ENCODE data around the gene DHDH. TPM values are rescaled to one million over a fixed set of nuclear protein-coding genes. Genes with fewer than 3 reads are reported as not detected.
A peak's percentile ranks its signal among the peaks of the same experiment; 100 is the strongest.

The DHDH gene
- total and polyA plus RNA-seq, 2 of the 13 experiments (the other 11 are each of a cell fraction or from before 2014, with no cell fraction given), result 0.13 to 0.91 TPM

GRCh38 chr19:48993175-48994034 lies 59.9 kb downstream of the DHDH start, which contains the start of the genes GYS1 and RUVBL2 (continued):
- TF ChIP-seq ZBTB14 (CRISPR knock-in tag; IDR thresholded peaks at IDR 0.05) (no peak), ZNF205 (CRISPR knock-in tag; IDR thresholded peaks at IDR 0.05) (peak; percentile 9; the same call in 1 of the 2 replicates), ZNF530 (CRISPR knock-in tag; IDR thresholded peaks at IDR 0.05; ENCODE audit: low read depth) (no peak), ZNF770 (CRISPR knock-in tag; IDR thresholded peaks at IDR 0.05) (no peak), ETV6 (CRISPR knock-in tag; conservative IDR thresholded peaks at IDR 0.05) (0 out of 2 replicates have a peak, but pooled peaks have one; percentile 45), PRDM10 (CRISPR knock-in tag; IDR thresholded peaks at IDR 0.05; ENCODE audit: low read depth) (no peak), SRSF4 (IDR thresholded peaks at IDR 0.05; ENCODE audit: low read depth, low read length, poor library complexity, severe bottlenecking) (no peak), HMG20B (CRISPR knock-in tag; conservative IDR thresholded peaks at IDR 0.05) (no peak), TBP (CRISPR knock-in tag; IDR thresholded peaks at IDR 0.05) (no peak), ZNF20 (CRISPR knock-in tag; IDR thresholded peaks at IDR 0.05) (no peak), NAIF1 (CRISPR knock-in tag; IDR thresholded peaks at IDR 0.05; ENCODE audit: borderline replicate concordance) (no peak), BRCA1 (CRISPR knock-in tag; IDR thresholded peaks at IDR 0.05) (no peak), ZSCAN31 (CRISPR knock-in tag; IDR thresholded peaks at IDR 0.05; ENCODE audit: low read depth) (no peak), ZNF709 (CRISPR knock-in tag; IDR thresholded peaks at IDR 0.05) (no peak), ZNF333 (CRISPR knock-in tag; IDR thresholded peaks at IDR 0.05; ENCODE audit: borderline replicate concordance) (0 out of 2 replicates have a peak, but pooled peaks have one; percentile 5), ZNF563 (CRISPR knock-in tag; IDR thresholded peaks at IDR 0.05) (peak; percentile 41; the same call in 1 of the 2 replicates), KAT7 (CRISPR knock-in tag; IDR thresholded peaks at IDR 0.05; ENCODE audit: borderline replicate concordance) (no peak), AGO2 (optimal IDR thresholded peaks at IDR 0.05; ENCODE audit: low read depth, low read length) (peak; percentile 32), THAP11 (CRISPR knock-in tag; IDR thresholded peaks at IDR 0.05) (peak; percentile 90), ZBTB43 (CRISPR knock-in tag; conservative IDR thresholded peaks at IDR 0.05) (no peak), POGZ (CRISPR knock-in tag; IDR thresholded peaks at IDR 0.05) (no peak; the same call in 1 of the 2 replicates)
